Measurements from ENCODE around the gene TMEM95. TPM values are rescaled to one million over a fixed set of nuclear protein-coding genes. Genes with fewer than 3 reads are reported as not detected.

Gene TMEM95
- polyA plus RNA-seq, 1 donor (not counting 4 experiments of a cell fraction or from before 2014, with no cell fraction given), result not detected

- H2AFZ ChIP-seq (ENCODE audit: control insufficient read depth, low read length), result no peak overlapping the region
- H3K4me2 ChIP-seq (ENCODE audit: control insufficient read depth, extremely low read depth, insufficient read depth, low read depth, low read length), result no peak overlapping the region
- H3K9ac ChIP-seq (ENCODE audit: control insufficient read depth, extremely low read depth, insufficient read depth, low read length), result no peak overlapping the region
- dilution Hi-C loops (cut with MboI; ENCODE audit: extremely low pct_ligation_motif_present, low sequenced_read_pairs), result no loop called here
- H3K79me2 ChIP-seq (ENCODE audit: control insufficient read depth, insufficient read depth, low read length), result peaks cover 17% of the 10 kb centered on the region
- no peaks in the 10 kb centered on the region for H3K9me3 ChIP-seq (ENCODE audit: control insufficient read depth, low read depth, low read length)
- no peak for TF ChIP-seq CTCF (optimal IDR thresholded peaks at IDR 0.05 in 1 of 3, IDR thresholded peaks at IDR 0.05 in 1 of 3, conservative IDR thresholded peaks at IDR 0.05 in 1 of 3; ENCODE audit: extremely low read depth in 1 of 3, insufficient read depth in 2 of 3, low read length in 3 of 3)
- TF ChIP-seq EZH2 (IDR thresholded peaks at IDR 0.05; ENCODE audit: low read length), result no peak
- no peak overlapping the region for H3K4me3 ChIP-seq (ENCODE audit: control insufficient read depth in 2 of 3, extremely low read depth in 1 of 3, insufficient read depth in 2 of 3, low read depth in 1 of 3, low read length in 3 of 3)
- H3K27me3 ChIP-seq (ENCODE audit: control insufficient read depth, extremely low read depth, insufficient read depth, low read length), result no peaks in the 10 kb centered on the region
- H3K9me1 ChIP-seq (ENCODE audit: control insufficient read depth, extremely low read depth, insufficient read depth, low read length), result peaks cover 2% of the 10 kb centered on the region
- H4K20me1 ChIP-seq (ENCODE audit: control insufficient read depth, extremely low read depth, insufficient read depth, low read length), result no peaks in the 10 kb centered on the region
- H3K4me1 ChIP-seq (ENCODE audit: control insufficient read depth, extremely low read depth, insufficient read depth, low read length), result peaks cover 5% of the 10 kb centered on the region
- FAIRE-seq (no peak), DNase-seq (ENCODE audit: low read depth, low spot score) (no peak)
- H3K36me3 ChIP-seq (ENCODE audit: control insufficient read depth in 2 of 2, extremely low read depth in 1 of 2, insufficient read depth in 2 of 2, low read length in 2 of 2), result peaks cover 39 to 62% of the 10 kb centered on the region in 2 experiments
- no peak overlapping the region for H3K27ac ChIP-seq (ENCODE audit: control insufficient read depth, insufficient read depth, low read length)
Measured at GRCh38 chr17:7324438-7324779, 30.5 kb upstream of the TMEM95 start.

DNA sequence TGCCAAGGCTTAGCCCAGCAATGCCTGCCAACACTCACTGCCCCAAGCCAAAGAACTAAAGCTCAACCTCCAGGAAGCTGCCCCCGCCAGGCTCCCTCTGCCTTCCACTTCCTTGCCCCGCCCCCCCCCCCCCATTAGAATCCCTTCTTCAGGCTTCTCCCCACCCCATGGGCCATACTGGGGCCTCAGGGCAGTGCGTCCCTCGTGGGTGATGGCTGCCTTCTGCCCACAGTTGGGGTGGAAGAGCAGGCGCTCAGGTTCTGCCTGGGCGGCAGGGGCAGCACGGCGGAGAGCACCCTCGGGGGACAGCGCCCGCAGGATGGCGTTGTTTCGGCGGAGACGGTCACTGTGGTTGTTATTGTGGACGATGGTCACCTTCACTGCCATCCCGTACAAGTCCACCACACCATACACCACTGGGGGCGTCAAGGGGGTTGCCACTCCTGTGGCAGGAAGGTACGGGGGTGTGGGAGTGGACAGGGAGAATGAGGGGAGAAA, 29.9 kb upstream of the TMEM95 start:
- FAIRE-seq, result no peak
- dilution Hi-C loops (cut with MboI; ENCODE audit: extremely low pct_ligation_motif_present, low sequenced_read_pairs), result no loop called here
- H3K9ac ChIP-seq (ENCODE audit: control insufficient read depth, extremely low read depth, insufficient read depth, low read length), result no peak overlapping the region
- H3K27me3 ChIP-seq (ENCODE audit: control insufficient read depth, extremely low read depth, insufficient read depth, low read length), result no peaks in the 10 kb centered on the region
- peaks cover 39 to 60% of the 10 kb centered on the region in 2 experiments for H3K36me3 ChIP-seq (ENCODE audit: control insufficient read depth in 2 of 2, extremely low read depth in 1 of 2, insufficient read depth in 2 of 2, low read length in 2 of 2)
- peaks cover 17% of the 10 kb centered on the region for H3K79me2 ChIP-seq (ENCODE audit: control insufficient read depth, insufficient read depth, low read length)
- no peaks in the 10 kb centered on the region for H4K20me1 ChIP-seq (ENCODE audit: control insufficient read depth, extremely low read depth, insufficient read depth, low read length)
- H3K4me2 ChIP-seq (ENCODE audit: control insufficient read depth, extremely low read depth, insufficient read depth, low read depth, low read length), result no peak overlapping the region
- H3K27ac ChIP-seq (ENCODE audit: control insufficient read depth, insufficient read depth, low read length), result no peak overlapping the region
- H2AFZ ChIP-seq (ENCODE audit: control insufficient read depth, low read length), result no peak overlapping the region
- TF ChIP-seq CTCF (optimal IDR thresholded peaks at IDR 0.05 in 1 of 3, IDR thresholded peaks at IDR 0.05 in 1 of 3, conservative IDR thresholded peaks at IDR 0.05 in 1 of 3; ENCODE audit: extremely low read depth in 1 of 3, insufficient read depth in 2 of 3, low read length in 3 of 3), result no peak
- no peak for TF ChIP-seq EZH2 (IDR thresholded peaks at IDR 0.05; ENCODE audit: low read length)
- no peak overlapping the region for H3K4me3 ChIP-seq (ENCODE audit: control insufficient read depth in 2 of 3, extremely low read depth in 1 of 3, insufficient read depth in 2 of 3, low read depth in 1 of 3, low read length in 3 of 3)
- no peaks in the 10 kb centered on the region for H3K9me3 ChIP-seq (ENCODE audit: control insufficient read depth, low read depth, low read length)
- H3K4me1 ChIP-seq (ENCODE audit: control insufficient read depth, extremely low read depth, insufficient read depth, low read length), result peaks cover 5% of the 10 kb centered on the region
- H3K9me1 ChIP-seq (ENCODE audit: control insufficient read depth, extremely low read depth, insufficient read depth, low read length), result peaks cover 2% of the 10 kb centered on the region
- no peak for DNase-seq (ENCODE audit: low read depth, low spot score)

Data from keratinocyte (primary cell).